Measurements from ENCODE around the gene ARL6IP4. TPM values are rescaled to one million over a fixed set of nuclear protein-coding genes. Genes with fewer than 3 reads are reported as not detected.

Gene ARL6IP4
- total RNA-seq, 1 experiment from 2014 or later, result 132 TPM

GRCh38 chr12:122951406-122951805, 29.1 kb upstream of the ARL6IP4 start:
- Histone ChIP-seq H3K14ac (ENCODE audit: insufficient read depth, low read length) (no peak overlapping the region), H3K4me2 (ENCODE audit: insufficient read depth, insufficient read length, low read length) (no peak overlapping the region), H3K56ac (ENCODE audit: insufficient read length, low read depth, low read length) (no peak overlapping the region), H2BK20ac (ENCODE audit: low read depth, low read length, poor library complexity, severe bottlenecking) (no peak overlapping the region), H3K4ac (ENCODE audit: low read depth, low read length) (no peak overlapping the region), H2BK5ac (ENCODE audit: insufficient read length, low read length) (no peak overlapping the region), H2BK15ac (ENCODE audit: low read depth, low read length) (no peak overlapping the region), H4K91ac (ENCODE audit: insufficient read length, low read depth, low read length) (no peak overlapping the region), H3K79me2 (ENCODE audit: insufficient read depth, low read length) (no peaks in the 10 kb centered on the region), H2BK120ac (ENCODE audit: low read depth, low read length, poor library complexity, severe bottlenecking) (no peak overlapping the region), H2AK5ac (ENCODE audit: insufficient read length, low read length) (no peak overlapping the region), H3K9ac (ENCODE audit: extremely low read depth, insufficient read length, low read length) (no peak overlapping the region), H3K27me3 (ENCODE audit: insufficient read depth, low read length) (no peaks in the 10 kb centered on the region), H4K20me1 (ENCODE audit: control insufficient read depth, insufficient read depth, insufficient read length) (peaks cover 3% of the 10 kb centered on the region), H3K79me1 (ENCODE audit: insufficient read depth, low read depth, low read length, poor library complexity, severe bottlenecking) (no peaks in the 10 kb centered on the region), H4K8ac (replicated peaks; ENCODE audit: insufficient read length, low read depth, low read length) (no peak overlapping the region), H3K23me2 (ENCODE audit: insufficient read length, low read depth, low read length, poor library complexity, severe bottlenecking) (no peaks in the 10 kb centered on the region), H3K23ac (ENCODE audit: insufficient read length, low read depth, low read length) (no peak overlapping the region), H2AFZ (ENCODE audit: low read length) (no peak overlapping the region), H2BK12ac (ENCODE audit: insufficient read length, low read depth, low read length) (no peak overlapping the region), H3K27ac (ENCODE audit: insufficient read length, low read depth, low read length) (no peak overlapping the region), H3K9me3 (ENCODE audit: control insufficient read depth, low read depth, low read length) (no peaks in the 10 kb centered on the region), H3T11ph (ENCODE audit: low read length) (no peak overlapping the region), H3K4me1 (ENCODE audit: insufficient read depth, low read length) (no peaks in the 10 kb centered on the region), H3K18ac (ENCODE audit: insufficient read length, low read depth, low read length) (no peak overlapping the region), H4K5ac (ENCODE audit: insufficient read length, low read depth, low read length) (no peak overlapping the region)
- peaks cover 52% of the 10 kb centered on the region for H3K27me3 Mint-ChIP-seq (ENCODE audit: low read depth)
- H3K4me3 Mint-ChIP-seq, result no peak overlapping the region
- peaks cover 0 to 5% of the 10 kb centered on the region in 2 experiments; a peak in 1 of 4 replicates for H3K4me1 Mint-ChIP-seq
- TF ChIP-seq CTCF (conservative IDR thresholded peaks at IDR 0.05), result no peak
- no peak for DNase-seq
- H3K27ac Mint-ChIP-seq, result no peak overlapping the region
- no peaks in the 10 kb centered on the region for H3K36me3 Mint-ChIP-seq (ENCODE audit: insufficient read depth in 1 of 3, low read depth in 3 of 3)
- no CpG with 5 or more reads among the region's 9 CpGs for WGBS (ENCODE audit: extremely low coverage, insufficient read length, low lambda C conversion rate)
- H3K9me3 Mint-ChIP-seq, result no peaks in the 10 kb centered on the region
